NCI-H748 (cell line): ENCODE data around the gene AMPH.

Source experiments
- DNase-seq: peaks from one replicate; lab custom pipeline; 2025; ENCODE audit not compliant: unreplicated experiment; lab: John Stamatoyannopoulos, UW

AMPH gene

GRCh38 chr7:38545977-38546376 lies 85.2 kb downstream of the AMPH start:
- DNase-seq = no peak

- DNase-seq = no peak
These were observed 89.0 kb downstream of the AMPH start for GRCh38 chr7:38542156-38542555.

GRCh38 chr7:38541440-38541839 lies 89.7 kb downstream of the AMPH start:
- no peak for DNase-seq

- no peak for DNase-seq
These were observed 91.6 kb downstream of the AMPH start for GRCh38 chr7:38539477-38540081.

GRCh38 chr7:38535073-38535472 lies 96.1 kb downstream of the AMPH start:
- DNase-seq = no peak

GRCh38 chr7:38525857-38526256 lies 105.3 kb downstream of the AMPH start:
- DNase-seq = no peak

- no peak for DNase-seq
These were observed 106.4 kb downstream of the AMPH start for GRCh38 chr7:38524786-38525185.

- DNase-seq = no peak
These were observed 110.4 kb downstream of the AMPH start for GRCh38 chr7:38520741-38521140.

- DNase-seq = no peak
These were observed 112.6 kb downstream of the AMPH start for GRCh38 chr7:38518541-38518940.

GRCh38 chr7:38512704-38513103 lies 118.5 kb downstream of the AMPH start:
- DNase-seq = no peak

- DNase-seq = no peak
These were observed 118.9 kb downstream of the AMPH start for GRCh38 chr7:38512291-38512690.

- no peak for DNase-seq
These were observed 123.8 kb downstream of the AMPH start for GRCh38 chr7:38507384-38507783.

- DNase-seq = no peak
These were observed 124.4 kb downstream of the AMPH start for GRCh38 chr7:38506756-38507155.

GRCh38 chr7:38506004-38506403 lies 125.2 kb downstream of the AMPH start:
- DNase-seq = no peak

GRCh38 chr7:38504684-38505083 lies 126.5 kb downstream of the AMPH start:
- DNase-seq = no peak

- no peak for DNase-seq
These were observed 128.3 kb downstream of the AMPH start for GRCh38 chr7:38502848-38503247.

GRCh38 chr7:38502289-38502688 lies 128.9 kb downstream of the AMPH start:
- DNase-seq = no peak

GRCh38 chr7:38492010-38492409 lies 139.2 kb downstream of the AMPH start:
- DNase-seq = no peak

GRCh38 chr7:38482521-38482920 lies 148.7 kb downstream of the AMPH start:
- DNase-seq = no peak

GRCh38 chr7:38481401-38481800 lies 149.8 kb downstream of the AMPH start:
- peak; percentile 88 for DNase-seq

GRCh38 chr7:38478404-38478803 lies 152.8 kb downstream of the AMPH start:
- no peak for DNase-seq

- DNase-seq = no peak
These were observed 153.8 kb downstream of the AMPH start for GRCh38 chr7:38477333-38477732.

- no peak for DNase-seq
These were observed 154.4 kb downstream of the AMPH start for GRCh38 chr7:38476764-38477163.

- no peak for DNase-seq
These were observed 165.2 kb downstream of the AMPH start for GRCh38 chr7:38465956-38466355.
